NB4 (cell line): ENCODE data around the gene NCL.

Experiments
- MYC ChIP-seq: IDR thresholded peaks from 2 replicates; pipeline ENCODE4 v1.6.1; 2011; ENCODE audit warnings: low read depth, low read length
- POLR2A ChIP-seq: IDR thresholded peaks from 2 replicates; pipeline ENCODE4 v1.6.1; 2011; ENCODE audit warnings: mild to moderate bottlenecking; ENCODE audit not compliant: insufficient read length; ENCODE audit errors: extremely low read depth
- TF ChIP-seq, protein P1 (sequence below): IDR thresholded peaks from one replicate; pipeline ENCODE4 v1.5.1; 2012; ENCODE audit warnings: low read depth, low read length
- TF ChIP-seq, protein P2 (sequence below): IDR thresholded peaks from 2 replicates; pipeline ENCODE4 v1.6.1; 2011; ENCODE audit warnings: low read depth, low read length

DNA sequence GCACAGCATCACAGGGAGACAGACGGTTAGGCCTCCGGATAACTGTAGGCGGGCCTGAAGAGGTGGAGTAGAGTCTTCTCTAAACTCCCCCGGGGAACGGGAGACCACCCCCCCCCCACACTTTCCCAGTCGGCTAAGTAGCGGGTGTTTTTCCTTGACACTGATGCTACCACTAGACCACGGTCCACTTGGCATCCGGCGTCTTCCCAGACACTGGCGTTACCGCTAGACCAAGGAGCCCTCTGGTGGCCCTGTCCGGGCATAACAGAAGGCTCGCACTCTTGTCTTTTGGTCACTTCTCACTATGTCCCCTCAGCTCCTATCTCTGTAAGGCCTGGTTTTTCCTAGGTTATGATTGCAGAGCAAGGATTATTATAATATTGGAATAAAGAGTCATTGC is 25.7 kb upstream of the NCL start:
- TF ChIP-seq POLR2A (no peak), MYC (no peak)
- TF ChIP-seq, protein P1, sequence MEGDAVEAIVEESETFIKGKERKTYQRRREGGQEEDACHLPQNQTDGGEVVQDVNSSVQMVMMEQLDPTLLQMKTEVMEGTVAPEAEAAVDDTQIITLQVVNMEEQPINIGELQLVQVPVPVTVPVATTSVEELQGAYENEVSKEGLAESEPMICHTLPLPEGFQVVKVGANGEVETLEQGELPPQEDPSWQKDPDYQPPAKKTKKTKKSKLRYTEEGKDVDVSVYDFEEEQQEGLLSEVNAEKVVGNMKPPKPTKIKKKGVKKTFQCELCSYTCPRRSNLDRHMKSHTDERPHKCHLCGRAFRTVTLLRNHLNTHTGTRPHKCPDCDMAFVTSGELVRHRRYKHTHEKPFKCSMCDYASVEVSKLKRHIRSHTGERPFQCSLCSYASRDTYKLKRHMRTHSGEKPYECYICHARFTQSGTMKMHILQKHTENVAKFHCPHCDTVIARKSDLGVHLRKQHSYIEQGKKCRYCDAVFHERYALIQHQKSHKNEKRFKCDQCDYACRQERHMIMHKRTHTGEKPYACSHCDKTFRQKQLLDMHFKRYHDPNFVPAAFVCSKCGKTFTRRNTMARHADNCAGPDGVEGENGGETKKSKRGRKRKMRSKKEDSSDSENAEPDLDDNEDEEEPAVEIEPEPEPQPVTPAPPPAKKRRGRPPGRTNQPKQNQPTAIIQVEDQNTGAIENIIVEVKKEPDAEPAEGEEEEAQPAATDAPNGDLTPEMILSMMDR = peak; percentile 46
- TF ChIP-seq, protein P2, sequence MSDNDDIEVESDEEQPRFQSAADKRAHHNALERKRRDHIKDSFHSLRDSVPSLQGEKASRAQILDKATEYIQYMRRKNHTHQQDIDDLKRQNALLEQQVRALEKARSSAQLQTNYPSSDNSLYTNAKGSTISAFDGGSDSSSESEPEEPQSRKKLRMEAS = no peak
